Heart left ventricle (tissue), 16 donors: Measurements from ENCODE around the gene NUDC. TPM values are rescaled to one million over a fixed set of nuclear protein-coding genes. Genes with fewer than 3 reads are reported as not detected.

Experiments
- ATAC-seq, 4 donors: fragments of 200-7000 bp; cut with Tn5 transposase; one replicate each; pipeline ENCODE4 v1.9.1; 2020 to 2022; ENCODE audit warnings: moderate library complexity in 4 of 4, mild to moderate bottlenecking in 3 of 4, moderate number of reproducible peaks in 1 of 4
- DNase-seq, 5 donors: peaks; one replicate each; pipeline ENCODE4 v3.0.0-alpha.2; 2020
- H3K27ac ChIP-seq, 12 donors: fragments of 200-600 bp; sonication (generic) in 4 of 12; one replicate each; pipeline versions ENCODE4 v1.5.0 to v1.8.0; 2016 to 2022; ENCODE audit warnings: mild to moderate bottlenecking in 2 of 12
- H3K27me3 ChIP-seq, 9 donors: fragments of 200-600 bp; sonication (generic) in 2 of 9; one replicate each; pipeline versions ENCODE4 v1.5.1 to v1.8.0; 2016 to 2022; ENCODE audit warnings: mild to moderate bottlenecking in 3 of 9
- H3K36me3 ChIP-seq, 9 donors: fragments of 200-600 bp; sonication (generic) in 2 of 9; one replicate each; pipeline versions ENCODE4 v1.5.0 to v1.8.0; 2018 to 2022; ENCODE audit warnings: mild to moderate bottlenecking in 2 of 9
- H3K4me1 ChIP-seq, 12 donors: fragments of 200-600 bp; sonication (generic) in 4 of 12; one replicate each; pipeline versions ENCODE4 v1.5.0 to v1.8.0; 2016 to 2022; ENCODE audit warnings: mild to moderate bottlenecking in 3 of 12
- H3K4me3 ChIP-seq, 12 donors: fragments of 200-600 bp; sonication (generic) in 4 of 12; one replicate each; pipeline versions ENCODE4 v1.5.0 to v1.8.0; 2017 to 2022; ENCODE audit warnings: mild to moderate bottlenecking in 9 of 12, moderate library complexity in 4 of 12
- H3K9me3 ChIP-seq, 12 donors: fragments of 200-600 bp; sonication (generic) in 4 of 12; one replicate each; pipeline versions ENCODE4 v1.5.0 to v1.8.0; 2016 to 2022; ENCODE audit warnings: mild to moderate bottlenecking in 1 of 12
- CTCF ChIP-seq, 12 donors: fragments of 200-600 bp; sonication (generic) in 4 of 12; IDR thresholded peaks; one replicate each; pipeline versions ENCODE4 v1.5.0 to v1.8.0; 2018 to 2022; ENCODE audit warnings: antibody characterized with exemption in 12 of 12, mild to moderate bottlenecking in 5 of 12
- POLR2A ChIP-seq, 2 donors: fragments of 450-650 bp; IDR thresholded peaks; one replicate each; pipeline ENCODE4 v1.6.1; 2017; ENCODE audit warnings: antibody characterized with exemption in 2 of 2, mild to moderate bottlenecking in 2 of 2, moderate library complexity in 2 of 2
- WGBS, 4 donors: extraction: QIAGEN DNeasy Blood & Tissue Kit in 2 of 4; methylation state at CpG; one replicate each; pipeline versions ENCODE4 v1.1.5 to v1.1.7; 2013 to 2018; 5-methylcytosine and 5-hydroxymethylcytosine counted together
- intact Hi-C, 10 donors: fragments of 100-400 bp; cut with DNase I; formaldehyde crosslinking; loops; one replicate each; pipeline versions ENCODE4 v1.11.1 to v1.14.2; 2022
- polyA plus RNA-seq, 2 donors: library from polyadenylated mRNA; stranded (reverse); fragments of 200-250 nt; gene quantifications; one replicate each; pipeline ENCODE4 v1.2.3, GENCODE V29; 2013
- total RNA-seq, 9 donors: library from RNA; depleted of rRNA in 2 of 9; stranded (reverse); fragments of >200 nt in 2 of 9; fragmentation: NEBNext Ultra II Directional in 3 of 9; extraction: Animal tissue kit (Norgen Biotek cat#: 25700) in 3 of 9; gene quantifications; one replicate each; pipeline versions ENCODE4 v1.1.0 to v1.2.4, GENCODE V29; 2016 to 2023
- donor health status: ischemic (EF 13 %, LVEDD 7.1; RV severe dilation, severe dysfunction).
- donor health status: healthy with polysubstance abuse.
- donor health status: DM: no; HTN: yes; CAD: no.
- donor health status: DM: no; HTN: no; CAD: no.
- donor health status: ischemic (EF 25% LVEDD 6.9; RV normal size, moderate dysfunction).
- donor health status: ischemic (EF 25% LVEDD 5.7; RV mildly dilated, moderate dysfunction).
- donor health status: healthy.
- donor health status: DM: yes; HTN: yes; CAD: no.
- donor health status: ischemic (EF 35%, LVEDD 5.7; RV mildly dilated, moderate dysfunction).
- donor health status: nonischemic (EF 11% LVEDD 7.7; RV severe dilation, severe dysfunction).
- donor health status: DM: yes; HTN: yes; CAD: no.
- donor health status: PGD.
- donor health status: ischemic (EF 29% LVEDD 5.4; RV normal size, mild dysfunction).
- donor health status: nonischemic (EF 23%, LVEDD 6.1; RV moderate dilation, normal function).

The NUDC gene
- total and polyA plus RNA-seq, 11 donors = 53.6 to 99.6 (median 60.8) TPM

- ATAC-seq = no peak
- 41 to 54% (median 44%) methylated on average over 6 of the region's 6 CpGs for WGBS, 4 donors
- intact Hi-C loops = no loop called here
- H3K9me3 ChIP-seq = no peaks in the 10 kb centered on the region
- H3K36me3 ChIP-seq = no peaks in the 10 kb centered on the region
- H3K4me1 ChIP-seq = no peaks in the 10 kb centered on the region
- no peak overlapping the region for H3K4me3 ChIP-seq
- TF ChIP-seq CTCF (IDR thresholded peaks at IDR 0.05) = no peak
- DNase-seq = peak in 1 of 5 donors; percentile 8
- H3K27me3 ChIP-seq = peaks cover 0 to 6% (median 0%) of the 10 kb centered on the region in 9 donors
- H3K27ac ChIP-seq = no peak overlapping the region
Observed at GRCh38 chr1:26972390-26972789, 50.8 kb downstream of the NUDC start.

DNA sequence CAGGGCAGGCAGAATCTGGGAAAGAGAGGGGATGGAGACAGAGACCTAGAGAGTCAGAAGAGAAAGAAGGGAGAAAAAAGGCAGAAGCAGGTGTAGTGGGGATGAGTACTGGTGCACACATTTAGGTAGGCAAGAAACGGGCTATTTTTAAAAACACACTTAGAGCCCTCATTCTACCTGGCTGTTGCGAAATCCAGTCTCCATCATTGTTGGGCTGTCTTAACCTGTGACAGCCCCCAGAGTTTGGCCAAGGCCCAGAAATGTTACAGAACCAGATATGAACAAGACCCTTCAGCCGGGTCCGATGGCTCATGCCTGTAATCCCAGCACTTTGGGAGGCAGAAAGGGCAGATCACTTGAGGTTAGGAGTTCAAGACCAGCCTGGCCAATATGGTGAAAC, 51.3 kb downstream of the NUDC start:
- intact Hi-C loops = no loop called here

DNA sequence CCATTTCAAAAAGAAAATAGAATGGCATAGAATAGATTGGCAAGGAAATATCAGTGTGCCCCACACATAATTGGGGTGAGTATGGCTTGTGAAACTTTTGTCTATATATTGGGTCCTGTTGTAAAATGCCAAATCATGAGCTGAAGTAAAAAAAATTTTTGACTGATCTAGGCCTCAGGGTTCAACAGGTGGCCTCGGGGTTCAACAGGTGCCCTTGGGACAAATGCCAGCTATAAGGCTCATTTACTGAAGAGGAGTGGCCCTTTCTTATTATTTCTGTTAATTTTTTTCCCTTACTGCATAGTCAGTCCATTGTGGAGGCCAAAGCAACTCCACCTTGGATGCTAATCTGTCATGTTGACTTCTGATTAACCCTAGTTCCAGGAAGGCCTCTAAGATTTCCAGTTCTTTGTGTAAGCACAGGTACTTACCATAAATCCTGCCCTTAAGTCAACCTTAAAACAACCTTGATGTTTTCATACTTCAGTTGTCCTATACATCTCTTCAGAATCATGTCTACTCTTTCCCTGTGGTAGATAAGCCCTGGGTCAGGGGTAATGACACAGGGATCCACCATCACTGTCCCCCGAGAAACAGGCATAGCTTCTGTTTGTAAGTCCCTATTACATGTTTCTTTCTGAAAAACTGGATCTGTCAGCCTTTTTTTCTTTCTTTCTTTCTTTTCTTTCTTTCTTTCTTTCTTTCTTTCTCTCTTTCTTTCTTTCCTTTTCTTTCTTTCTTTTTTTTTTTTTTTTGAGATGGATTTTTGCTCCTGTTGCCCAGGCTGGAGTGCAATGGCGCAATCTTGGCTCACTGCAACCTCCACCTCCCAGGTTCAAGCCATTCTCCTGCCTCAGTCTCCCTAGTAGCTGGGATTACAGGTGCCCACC, 55.3 kb downstream of the NUDC start:
- ATAC-seq = no peak
- H3K36me3 ChIP-seq = no peaks in the 10 kb centered on the region
- peak in 1 of 5 donors; percentile 1 for DNase-seq
- WGBS, 4 donors = 88 to 93% (median 90%) methylated on average over 3 of the region's 3 CpGs
- no peaks in the 10 kb centered on the region for H3K9me3 ChIP-seq
- H3K4me1 ChIP-seq = no peaks in the 10 kb centered on the region
- intact Hi-C loops = no loop called here
- no peak overlapping the region for H3K4me3 ChIP-seq
- no peak overlapping the region for H3K27ac ChIP-seq
- H3K27me3 ChIP-seq = peaks cover 0 to 4% (median 0%) of the 10 kb centered on the region in 9 donors
- no peak for TF ChIP-seq CTCF (IDR thresholded peaks at IDR 0.05)
- TF ChIP-seq POLR2A (IDR thresholded peaks at IDR 0.05) = no peak

More for the DNA sequence above, 51.3 kb downstream of the NUDC start:
- Histone ChIP-seq H3K27ac (no peak overlapping the region), H3K27me3 (peaks cover 0 to 4% (median 0%) of the 10 kb centered on the region in 9 donors), H3K4me1 (no peaks in the 10 kb centered on the region), H3K4me3 (no peak overlapping the region), H3K9me3 (no peaks in the 10 kb centered on the region), H3K36me3 (no peaks in the 10 kb centered on the region)
- WGBS, 4 donors = 87 to 93% (median 90%) methylated on average over 4 of the region's 4 CpGs
- TF ChIP-seq POLR2A (IDR thresholded peaks at IDR 0.05) = no peak
- TF ChIP-seq CTCF (IDR thresholded peaks at IDR 0.05) = no peak
- ATAC-seq (no peak), DNase-seq (peak in 1 of 5 donors; percentile 14)

DNA sequence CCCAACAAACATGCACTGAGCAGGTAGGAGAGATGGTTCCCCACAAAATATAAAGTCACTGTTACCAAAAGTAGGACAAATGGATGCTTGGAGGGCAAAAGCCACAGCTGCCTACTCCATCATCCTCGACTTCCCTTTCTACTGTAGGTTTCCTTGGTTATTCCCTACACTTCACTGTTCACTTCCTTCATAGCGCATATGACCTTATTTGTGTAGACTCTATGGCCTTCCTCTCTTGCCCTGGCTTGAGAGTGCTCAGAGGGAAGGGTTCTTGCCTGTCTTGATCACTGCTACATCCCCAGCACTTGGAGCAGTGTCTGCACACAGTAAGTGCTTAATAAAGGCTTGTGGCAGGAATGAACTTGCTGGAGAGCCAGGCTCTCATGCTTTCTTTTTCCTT, 57.4 kb downstream of the NUDC start:
- no peak for TF ChIP-seq CTCF (IDR thresholded peaks at IDR 0.05)
- no peak for TF ChIP-seq POLR2A (IDR thresholded peaks at IDR 0.05)
- no peaks in the 10 kb centered on the region for H3K9me3 ChIP-seq
- intact Hi-C loops = no loop called here
- no peak for DNase-seq
- H3K36me3 ChIP-seq = no peaks in the 10 kb centered on the region
- WGBS, 4 donors = 49 to 74% (median 60%) methylated on average over 2 of the region's 2 CpGs
- no peaks in the 10 kb centered on the region for H3K4me1 ChIP-seq
- peaks cover 0 to 13% (median 0%) of the 10 kb centered on the region in 9 donors for H3K27me3 ChIP-seq
- ATAC-seq = no peak
- no peak overlapping the region for H3K4me3 ChIP-seq
- H3K27ac ChIP-seq = no peak overlapping the region
